SU-DHL-6 (cell line): ENCODE data around the gene PCSK9.

Experiments used
- H2AFZ ChIP-seq: fragments of 200-600 bp; sonication (generic); 2 replicates; pipeline ENCODE4 v1.6.1; 2014; ENCODE audit warnings: low read depth, mild to moderate bottlenecking, moderate library complexity, mixed read lengths, antibody characterized with exemption, low read length; ENCODE audit not compliant: severe bottlenecking
- H3F3A ChIP-seq: fragments of 200-600 bp; shearing (Covaris generic); 2 replicates; pipeline ENCODE4 v1.6.0; 2016; ENCODE audit warnings: antibody characterized with exemption, mild to moderate bottlenecking; ENCODE audit not compliant: insufficient read depth
- H3K27ac ChIP-seq: fragments of 200-600 bp; sonication (generic); 2 replicates; pipeline ENCODE4 v1.5.1; 2016; ENCODE audit warnings: low read depth, mild to moderate bottlenecking, low read length, moderate library complexity, mixed read lengths
- H3K27me3 ChIP-seq: fragments of 200-600 bp; sonication (generic), shearing (Covaris generic); 2 replicates; pipeline ENCODE4 v1.6.0; 2014; ENCODE audit warnings: mild to moderate bottlenecking, low read length
- H3K36me3 ChIP-seq: fragments of 200-600 bp; sonication (generic); 2 replicates; pipeline ENCODE4 v1.6.1; 2014; ENCODE audit warnings: mild to moderate bottlenecking, low read length, mixed read lengths
- H3K4me2 ChIP-seq: fragments of 300-600, 200-600 bp; shearing (Covaris generic), sonication (generic); 2 replicates; pipeline ENCODE4 v1.6.0; 2014; ENCODE audit warnings: low read length, low read depth, mild to moderate bottlenecking; ENCODE audit not compliant: poor library complexity, severe bottlenecking
- H3K4me3 ChIP-seq: fragments of 200-600 bp; sonication (generic); 2 replicates; pipeline ENCODE4 v1.5.1; 2014; ENCODE audit warnings: antibody characterized with exemption, low read length, mild to moderate bottlenecking, mixed read lengths; ENCODE audit not compliant: insufficient read depth, poor library complexity, severe bottlenecking
- H3K79me2 ChIP-seq: fragments of 200-600 bp; sonication (generic); 2 replicates; pipeline ENCODE4 v1.6.1; 2014; ENCODE audit warnings: mild to moderate bottlenecking, low read length, moderate library complexity; ENCODE audit not compliant: insufficient read depth
- H3K9ac ChIP-seq: fragments of 200-600 bp; sonication (generic); 2 replicates; pipeline ENCODE4 v1.7.0; 2014; ENCODE audit warnings: mild to moderate bottlenecking, low read length
- H3K9me2 ChIP-seq: fragments of 200-600 bp; sonication (generic); replicated peaks from 2 replicates; pipeline ENCODE4 v1.6.1; 2014; ENCODE audit warnings: low read length; ENCODE audit not compliant: insufficient read depth
- H3K9me3 ChIP-seq: fragments of 200-600 bp; sonication (generic); 2 replicates; pipeline ENCODE4 v1.6.1; 2014; ENCODE audit warnings: low read length, mixed read lengths; ENCODE audit not compliant: insufficient read depth
- H4K20me1 ChIP-seq: fragments of 200-600 bp; sonication (generic); 2 replicates; pipeline ENCODE4 v1.6.1; 2014; ENCODE audit warnings: low read depth, mild to moderate bottlenecking, antibody characterized with exemption, low read length, moderate library complexity, mixed read lengths
- CTCF ChIP-seq: fragments of 200-600 bp; sonication (generic); IDR thresholded peaks from one replicate; pipeline ENCODE4 v1.5.1; 2017; ENCODE audit warnings: antibody characterized with exemption, mild to moderate bottlenecking, low read length, moderate library complexity; ENCODE audit not compliant: insufficient read depth, poor library complexity, severe bottlenecking
- EZH2phosphoT487 ChIP-seq: fragments of 200-600 bp; sonication (generic), shearing (Covaris generic); conservative IDR thresholded peaks from 2 replicates; pipeline ENCODE4 v1.6.1; 2018; ENCODE audit warnings: mild to moderate bottlenecking, antibody characterized with exemption, low read length, moderate library complexity, mixed read lengths

PCSK9 gene

GRCh38 chr1:55064861-55065263, 25.5 kb downstream of the PCSK9 start:
- H2AFZ ChIP-seq, result no peak overlapping the region
- no peaks in the 10 kb centered on the region for H3K27me3 ChIP-seq
- no peaks in the 10 kb centered on the region for H3K9me2 ChIP-seq
- H3K4me3 ChIP-seq, result no peak overlapping the region
- H3K4me2 ChIP-seq, result no peak overlapping the region
- H3K27ac ChIP-seq, result no peak overlapping the region
- TF ChIP-seq EZH2phosphoT487, result no peak
- no peak for TF ChIP-seq CTCF
- no peaks in the 10 kb centered on the region for H4K20me1 ChIP-seq
- no peaks in the 10 kb centered on the region for H3K9me3 ChIP-seq
- H3K79me2 ChIP-seq, result no peaks in the 10 kb centered on the region
- no peaks in the 10 kb centered on the region for H3F3A ChIP-seq
- H3K36me3 ChIP-seq, result no peaks in the 10 kb centered on the region; the same call in 1 of the 2 replicates
- H3K9ac ChIP-seq, result no peak overlapping the region

GRCh38 chr1:55065648-55066047, 26.3 kb downstream of the PCSK9 start:
- no peak overlapping the region for H2AFZ ChIP-seq
- H3K4me3 ChIP-seq, result no peak overlapping the region
- no peaks in the 10 kb centered on the region for H3K9me3 ChIP-seq
- H3K79me2 ChIP-seq, result no peaks in the 10 kb centered on the region
- no peaks in the 10 kb centered on the region for H4K20me1 ChIP-seq
- H3K27me3 ChIP-seq, result no peaks in the 10 kb centered on the region
- H3K27ac ChIP-seq, result no peak overlapping the region
- H3F3A ChIP-seq, result no peaks in the 10 kb centered on the region
- H3K4me2 ChIP-seq, result no peak overlapping the region
- no peaks in the 10 kb centered on the region for H3K9me2 ChIP-seq
- no peak overlapping the region for H3K9ac ChIP-seq
- no peaks in the 10 kb centered on the region; the same call in 1 of the 2 replicates for H3K36me3 ChIP-seq
- TF ChIP-seq CTCF, result no peak

GRCh38 chr1:55067022-55067778, 27.9 kb downstream of the PCSK9 start:
- Histone ChIP-seq H4K20me1 (no peaks in the 10 kb centered on the region), H3K4me3 (no peak overlapping the region), H3K27me3 (no peaks in the 10 kb centered on the region), H3K9me2 (no peaks in the 10 kb centered on the region), H3K27ac (no peak overlapping the region), H3K36me3 (no peaks in the 10 kb centered on the region; the same call in 1 of the 2 replicates), H3K9me3 (no peaks in the 10 kb centered on the region), H2AFZ (no peak overlapping the region), H3K79me2 (no peaks in the 10 kb centered on the region), H3F3A (no peaks in the 10 kb centered on the region), H3K9ac (no peak overlapping the region), H3K4me2 (no peak overlapping the region)
- TF ChIP-seq EZH2phosphoT487 (no peak), CTCF (no peak)
